GM19452 (cell line): Measurements from ENCODE around the gene DHX57.
"Not testable (repeated sequence)": the region's sequence is repeated elsewhere in the genome, so short reads cannot be mapped to it uniquely, and the experiment has no call there.

Source experiments
- ATAC-seq: cut with Tn5 transposase; IDR thresholded peaks from one replicate; pipeline ENCODE4 v1.9.1; 2021; ENCODE audit not compliant: unreplicated experiment

Gene DHX57

GRCh38 chr2:38806015-38806732 is 69.6 kb downstream of the DHX57 start:
- no peak for ATAC-seq

- ATAC-seq = no peak
These were observed 77.8 kb downstream of the DHX57 start for GRCh38 chr2:38797953-38798352.

GRCh38 chr2:38797250-38797676 is 78.5 kb downstream of the DHX57 start:
- ATAC-seq = no peak

GRCh38 chr2:38795016-38795415 is 80.7 kb downstream of the DHX57 start:
- ATAC-seq = not testable (repeated sequence)

GRCh38 chr2:38794235-38794946 is 81.3 kb downstream of the DHX57 start:
- ATAC-seq = no peak

GRCh38 chr2:38793511-38793910 is 82.2 kb downstream of the DHX57 start:
- no peak for ATAC-seq

- ATAC-seq = no peak
These were observed 83.0 kb downstream of the DHX57 start for GRCh38 chr2:38792751-38793150.

- ATAC-seq = not testable (repeated sequence)
These were observed 83.4 kb downstream of the DHX57 start for GRCh38 chr2:38792321-38792720.

GRCh38 chr2:38791744-38792143 is 84.0 kb downstream of the DHX57 start:
- ATAC-seq = no peak

- no peak for ATAC-seq
These were observed 86.0 kb downstream of the DHX57 start for GRCh38 chr2:38789691-38790090.

GRCh38 chr2:38788306-38788705 is 87.4 kb downstream of the DHX57 start:
- no peak for ATAC-seq

- no peak for ATAC-seq
These were observed 92.1 kb downstream of the DHX57 start for GRCh38 chr2:38783586-38783985.

GRCh38 chr2:38778687-38779082 is 97.0 kb downstream of the DHX57 start:
- ATAC-seq = no peak

GRCh38 chr2:38776531-38776930 is 99.2 kb downstream of the DHX57 start:
- ATAC-seq = no peak

GRCh38 chr2:38775921-38776225 is 99.9 kb downstream of the DHX57 start:
- ATAC-seq = no peak

GRCh38 chr2:38775097-38775920 is 100.4 kb downstream of the DHX57 start:
- ATAC-seq = no peak

- no peak for ATAC-seq
These were observed 104.1 kb downstream of the DHX57 start for GRCh38 chr2:38771632-38772031.

- ATAC-seq = no peak
These were observed 110.2 kb downstream of the DHX57 start for GRCh38 chr2:38765551-38765950.

- no peak for ATAC-seq
These were observed 110.6 kb downstream of the DHX57 start for GRCh38 chr2:38765149-38765548.

GRCh38 chr2:38763728-38764127 is 112.0 kb downstream of the DHX57 start:
- ATAC-seq = no peak

GRCh38 chr2:38763228-38763627 is 112.5 kb downstream of the DHX57 start:
- ATAC-seq = no peak

GRCh38 chr2:38755891-38756290 is 119.8 kb downstream of the DHX57 start:
- ATAC-seq = not testable (repeated sequence)
